Subcutaneous adipose tissue (tissue), 4 donors: ENCODE measurements around the gene UPF1. TPM values are rescaled to one million over a fixed set of nuclear protein-coding genes. Genes with fewer than 3 reads are reported as not detected.

Experiments
- total RNA-seq, 4 donors: library from RNA; depleted of rRNA; stranded (reverse); fragments of >200 nt; gene quantifications; one replicate each; pipeline ENCODE4 v1.1.0, GENCODE V29; 2016
- TF ChIP-seq, protein P1 (sequence below): fragments of 450-650 bp; IDR thresholded peaks from one replicate; pipeline ENCODE4 v1.5.1; 2016; ENCODE audit warnings: low read depth, mild to moderate bottlenecking, control low read depth, antibody characterized with exemption, moderate library complexity

The UPF1 gene
- total RNA-seq, 4 donors from 2014 or later = 39.8 to 115 (median 68.3) TPM

DNA sequence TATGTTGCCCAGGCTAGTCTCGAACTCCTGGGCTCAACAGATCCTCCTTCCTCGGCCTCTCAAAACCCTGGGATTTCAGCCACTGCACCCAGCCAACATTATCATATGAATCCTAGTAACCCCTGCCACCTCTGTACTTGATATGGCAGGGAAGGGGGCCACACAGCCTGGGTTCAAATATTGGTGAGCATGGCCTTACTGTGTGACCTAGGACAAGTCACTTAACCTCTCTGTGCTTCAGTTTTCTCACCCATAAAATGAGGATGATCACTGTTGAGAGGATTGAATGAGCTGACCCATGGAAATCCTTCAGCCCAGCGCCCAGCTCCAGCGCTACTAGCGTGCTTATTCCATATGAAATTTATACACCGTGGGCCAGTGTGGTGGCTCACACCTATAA lies 37.1 kb upstream of the UPF1 start:
- TF ChIP-seq, protein P1, sequence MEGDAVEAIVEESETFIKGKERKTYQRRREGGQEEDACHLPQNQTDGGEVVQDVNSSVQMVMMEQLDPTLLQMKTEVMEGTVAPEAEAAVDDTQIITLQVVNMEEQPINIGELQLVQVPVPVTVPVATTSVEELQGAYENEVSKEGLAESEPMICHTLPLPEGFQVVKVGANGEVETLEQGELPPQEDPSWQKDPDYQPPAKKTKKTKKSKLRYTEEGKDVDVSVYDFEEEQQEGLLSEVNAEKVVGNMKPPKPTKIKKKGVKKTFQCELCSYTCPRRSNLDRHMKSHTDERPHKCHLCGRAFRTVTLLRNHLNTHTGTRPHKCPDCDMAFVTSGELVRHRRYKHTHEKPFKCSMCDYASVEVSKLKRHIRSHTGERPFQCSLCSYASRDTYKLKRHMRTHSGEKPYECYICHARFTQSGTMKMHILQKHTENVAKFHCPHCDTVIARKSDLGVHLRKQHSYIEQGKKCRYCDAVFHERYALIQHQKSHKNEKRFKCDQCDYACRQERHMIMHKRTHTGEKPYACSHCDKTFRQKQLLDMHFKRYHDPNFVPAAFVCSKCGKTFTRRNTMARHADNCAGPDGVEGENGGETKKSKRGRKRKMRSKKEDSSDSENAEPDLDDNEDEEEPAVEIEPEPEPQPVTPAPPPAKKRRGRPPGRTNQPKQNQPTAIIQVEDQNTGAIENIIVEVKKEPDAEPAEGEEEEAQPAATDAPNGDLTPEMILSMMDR = no peak

DNA sequence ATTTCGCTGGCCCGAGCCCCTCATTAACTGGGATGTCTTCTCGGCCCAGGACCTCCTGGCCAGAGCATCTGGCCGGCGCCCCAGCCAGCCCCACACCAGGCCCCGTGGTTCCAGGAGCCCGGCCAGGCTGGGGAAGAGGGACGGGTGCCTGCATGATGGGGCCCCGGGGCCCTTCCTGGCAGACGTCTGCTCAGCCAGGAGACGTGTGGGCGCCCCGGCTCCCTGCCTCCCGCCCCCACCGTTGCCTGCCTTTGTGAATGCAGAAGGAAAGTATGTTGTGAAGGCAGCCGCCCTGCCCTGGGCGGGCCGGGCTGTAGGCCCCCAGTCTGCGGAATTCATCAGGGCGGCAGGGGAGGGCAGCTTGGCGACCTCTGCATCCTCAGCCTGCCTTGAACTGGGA lies 36.2 kb upstream of the UPF1 start:
- TF ChIP-seq, protein P1 = no peak

DNA sequence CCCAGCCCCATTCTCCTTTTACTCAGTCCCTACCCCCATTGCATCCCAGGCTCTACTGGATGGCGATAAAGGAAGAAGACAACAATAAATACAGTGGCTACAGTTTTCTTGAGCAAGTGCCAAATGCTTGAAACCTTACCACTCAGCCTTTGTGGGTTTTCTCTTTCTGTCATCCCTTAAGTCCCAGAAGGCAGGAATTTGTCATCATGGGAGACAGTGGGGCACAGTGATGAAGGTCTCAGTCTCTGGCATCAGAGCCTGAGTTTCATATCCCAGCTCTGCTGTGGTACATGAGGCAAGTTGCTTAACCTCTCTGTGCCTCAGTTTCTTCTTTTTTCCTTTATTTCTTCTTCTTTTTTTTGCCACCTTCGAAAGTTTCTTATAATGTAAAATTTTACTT lies 35.5 kb upstream of the UPF1 start:
- TF ChIP-seq, protein P1 = no peak

DNA sequence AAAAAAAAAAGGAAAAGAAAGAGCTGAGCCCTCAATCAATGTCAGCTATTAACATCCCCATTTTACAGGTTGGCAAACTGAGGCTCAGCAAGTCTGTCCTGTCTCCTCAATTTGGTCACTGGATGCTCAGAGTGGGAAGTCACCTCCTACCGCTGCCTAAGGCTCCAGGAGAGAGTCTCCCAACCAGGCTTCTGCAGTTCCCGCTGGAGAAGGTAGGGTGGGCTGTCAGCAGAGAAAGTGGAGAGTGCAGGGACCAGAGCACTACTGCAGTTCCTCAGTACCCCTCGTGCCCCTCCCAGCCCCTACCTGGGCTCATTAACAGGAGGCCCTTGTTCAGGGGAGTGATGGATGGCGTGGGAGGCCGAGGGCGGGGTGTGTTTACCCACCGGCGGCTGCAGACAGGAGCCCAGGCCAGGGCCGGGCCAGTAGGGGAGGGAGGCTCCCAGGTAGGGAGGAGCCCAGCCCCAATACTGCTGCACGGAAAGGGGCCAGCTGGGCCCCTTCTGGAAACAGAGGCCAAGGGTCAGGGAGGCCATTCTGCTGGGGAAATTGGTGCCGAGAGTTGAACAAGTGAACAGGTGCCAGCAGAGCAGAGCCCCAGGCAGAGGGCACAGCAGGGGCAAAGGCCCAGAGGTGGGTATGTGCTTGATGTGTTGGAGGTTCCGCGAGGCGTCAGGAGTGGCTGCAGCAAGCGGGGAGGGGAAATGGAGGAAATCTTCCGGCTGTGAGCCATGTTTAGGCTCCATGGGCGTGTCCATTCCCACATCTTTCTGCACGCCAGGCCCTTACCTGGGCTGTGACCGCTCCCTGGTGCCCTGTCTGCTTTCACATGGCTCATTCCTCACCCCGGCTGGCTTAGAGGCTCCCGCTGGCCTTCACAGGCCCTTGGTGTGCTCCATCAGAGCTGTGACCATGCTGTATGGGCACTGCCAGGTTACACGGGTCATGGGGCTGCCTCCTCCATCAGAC lies 33.1 kb upstream of the UPF1 start:
- TF ChIP-seq, protein P1 = no peak

DNA sequence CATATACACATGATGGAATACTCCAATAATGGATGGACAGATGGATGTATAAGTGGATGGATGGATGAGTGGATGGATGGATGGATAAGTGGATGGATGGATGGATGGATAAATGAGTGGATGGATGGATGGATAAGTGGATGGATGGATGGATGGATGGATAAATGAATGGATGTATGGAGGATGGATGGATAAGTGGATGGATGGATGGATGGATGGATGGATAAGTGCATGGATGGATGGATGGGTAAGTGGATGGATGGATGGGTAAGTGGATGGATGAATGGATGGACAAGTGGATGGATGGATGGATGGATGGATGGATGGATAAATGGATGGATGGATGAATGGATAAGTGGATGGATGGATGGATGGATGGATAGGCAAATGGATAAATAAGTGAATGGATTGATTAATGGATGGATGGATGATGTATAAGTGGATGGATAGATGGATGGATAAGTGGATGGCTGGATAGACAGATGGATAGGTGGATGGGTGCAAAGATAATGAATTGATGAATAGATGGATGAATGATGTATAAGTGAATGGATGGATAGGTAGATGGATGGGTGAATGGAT lies 32.3 kb upstream of the UPF1 start:
- TF ChIP-seq, protein P1 = no peak

DNA sequence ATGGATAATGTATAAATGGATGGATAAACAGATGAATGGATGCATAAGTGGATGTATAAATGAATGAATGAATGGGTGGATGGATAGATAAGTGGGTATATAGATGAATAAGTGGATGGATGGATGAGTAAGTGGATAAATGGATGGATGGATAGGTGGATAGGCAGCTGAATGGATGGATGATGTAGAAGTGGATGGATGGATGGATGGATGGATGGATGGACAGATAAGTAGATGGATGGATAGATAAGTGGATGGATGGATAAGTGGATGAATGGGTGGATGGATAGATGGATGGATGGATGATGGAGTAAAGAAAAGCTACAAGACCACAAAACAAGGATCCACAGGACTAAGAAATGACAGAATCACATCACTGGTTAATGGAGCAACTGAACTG lies 31.7 kb upstream of the UPF1 start:
- TF ChIP-seq, protein P1 = no peak

DNA sequence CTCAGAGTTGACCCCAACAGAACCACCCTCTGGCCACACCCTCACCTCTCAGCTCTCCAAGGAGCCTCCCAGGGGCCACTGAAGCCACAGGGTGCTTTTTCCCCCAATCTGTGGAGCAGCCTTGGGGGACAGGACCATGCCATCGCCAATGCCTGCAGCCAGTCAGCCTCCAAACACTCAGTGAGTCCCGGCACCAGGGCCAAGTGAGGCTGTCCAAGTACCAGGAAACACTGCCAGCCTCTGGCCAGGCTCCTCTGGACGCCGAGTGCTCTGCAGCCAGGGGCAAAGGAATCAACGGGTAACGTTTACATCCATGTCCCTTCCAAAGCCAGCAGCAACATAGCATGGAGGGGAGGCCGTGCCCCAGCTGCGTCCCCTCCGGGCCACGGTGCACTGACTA lies 31.1 kb upstream of the UPF1 start:
- TF ChIP-seq, protein P1 = no peak
